GM21528 (cell line): Measurements from ENCODE around the gene ACAN.

ENCODE experiments used
- ATAC-seq: cut with Tn5 transposase; IDR thresholded peaks from one replicate; pipeline ENCODE4 v1.9.1; 2021; ENCODE audit warnings: mild to moderate bottlenecking, moderate library complexity; ENCODE audit not compliant: unreplicated experiment, low FRiP score

The ACAN gene

GRCh38 chr15:88913850-88914169 lies 110.6 kb downstream of the ACAN start:
- ATAC-seq = no peak

GRCh38 chr15:88915354-88915753 lies 112.1 kb downstream of the ACAN start:
- no peak for ATAC-seq

- no peak for ATAC-seq
These were observed 114.5 kb downstream of the ACAN start for GRCh38 chr15:88917760-88918159.

- ATAC-seq = no peak
These were observed 115.5 kb downstream of the ACAN start for GRCh38 chr15:88918738-88919137.

- ATAC-seq = no peak
These were observed 117.1 kb downstream of the ACAN start for GRCh38 chr15:88920186-88920891.

GRCh38 chr15:88920892-88921435 lies 117.7 kb downstream of the ACAN start:
- ATAC-seq = peak; percentile 77
